GM18870 (cell line): Measurements from ENCODE around the gene ADM2.

Experiments
- ATAC-seq: cut with Tn5 transposase; IDR thresholded peaks from one replicate; pipeline ENCODE4 v1.9.1; 2021; ENCODE audit warnings: moderate library complexity; ENCODE audit not compliant: unreplicated experiment

The ADM2 gene

DNA sequence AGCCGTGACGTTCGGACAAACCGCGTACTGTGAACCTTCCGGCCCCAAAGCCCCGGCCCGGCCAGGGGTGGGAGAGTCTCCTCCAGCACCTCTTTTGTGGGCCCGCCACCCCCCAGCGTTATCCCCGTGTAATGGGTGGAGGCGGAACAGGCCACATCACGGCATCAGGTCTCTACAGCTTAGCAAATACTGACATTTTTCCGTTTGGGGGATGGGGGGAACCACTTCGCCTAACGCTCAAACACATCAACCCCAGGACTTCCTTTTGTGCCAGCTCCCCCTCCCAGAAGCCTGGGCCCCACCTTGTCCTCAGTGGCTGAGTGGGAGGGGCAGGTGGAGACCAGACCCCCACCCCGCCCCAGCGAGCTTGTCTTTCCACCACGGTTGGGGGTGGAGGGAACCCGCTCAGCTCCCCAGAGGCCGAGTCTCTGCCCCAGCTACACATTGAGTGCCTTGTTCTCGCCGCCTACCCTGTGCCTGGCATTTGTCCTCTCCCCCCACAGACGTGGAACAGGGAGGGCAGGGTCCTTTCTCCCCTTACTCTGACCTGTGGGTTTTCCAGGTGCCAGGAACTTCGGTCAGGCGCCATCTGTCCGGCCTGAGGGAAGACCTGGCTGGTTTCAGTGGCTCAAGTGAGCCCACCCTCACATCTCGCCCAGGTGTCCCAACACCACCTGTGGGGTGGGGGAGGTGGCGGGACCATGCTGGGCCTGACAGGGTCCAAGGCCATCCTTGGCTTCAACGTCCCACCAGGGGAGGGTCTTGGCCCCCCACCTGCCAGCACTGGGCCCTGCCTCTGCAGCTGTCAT lies 36.1 kb upstream of the ADM2 start:
- ATAC-seq = no peak

DNA sequence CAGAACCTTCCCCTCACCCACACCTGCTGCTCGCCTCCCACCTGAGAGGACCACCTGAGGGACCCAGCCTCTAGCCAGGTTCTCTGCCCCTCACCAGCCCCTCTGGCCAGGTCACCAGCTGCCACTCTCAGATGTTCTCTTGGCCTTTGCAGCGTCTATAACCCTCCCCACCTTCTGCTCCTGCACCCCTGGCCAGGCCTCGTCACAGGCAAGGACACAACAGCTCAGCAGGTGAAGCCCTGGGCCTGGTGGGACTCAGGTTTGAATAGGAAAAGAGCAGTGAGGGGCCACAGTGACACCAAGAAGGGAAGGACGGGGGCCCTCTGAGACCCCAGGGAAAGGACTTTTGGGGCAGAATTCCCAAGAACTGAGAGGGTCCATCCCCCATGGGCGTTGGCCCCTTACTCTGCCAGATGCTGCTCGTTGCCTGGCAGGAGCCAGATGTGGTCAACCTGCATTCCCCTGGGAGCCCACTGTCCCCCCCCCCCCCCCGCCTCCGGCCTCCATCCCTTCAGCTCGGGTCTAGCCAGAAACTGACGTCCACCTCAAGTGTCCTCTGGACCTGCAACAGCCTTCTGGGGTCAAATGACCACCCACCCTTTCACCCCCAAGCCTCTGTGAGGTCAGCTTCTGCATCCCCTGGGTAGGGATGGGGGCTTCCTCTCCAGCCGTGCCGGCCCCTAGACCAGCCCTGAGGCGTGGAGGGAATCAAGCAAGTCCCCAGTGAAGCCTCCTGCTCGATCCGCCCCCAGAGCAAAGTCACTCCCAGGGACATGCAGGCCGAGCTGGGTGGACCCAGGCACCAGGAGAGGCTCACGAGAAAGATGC lies 35.2 kb upstream of the ADM2 start:
- no peak for ATAC-seq

DNA sequence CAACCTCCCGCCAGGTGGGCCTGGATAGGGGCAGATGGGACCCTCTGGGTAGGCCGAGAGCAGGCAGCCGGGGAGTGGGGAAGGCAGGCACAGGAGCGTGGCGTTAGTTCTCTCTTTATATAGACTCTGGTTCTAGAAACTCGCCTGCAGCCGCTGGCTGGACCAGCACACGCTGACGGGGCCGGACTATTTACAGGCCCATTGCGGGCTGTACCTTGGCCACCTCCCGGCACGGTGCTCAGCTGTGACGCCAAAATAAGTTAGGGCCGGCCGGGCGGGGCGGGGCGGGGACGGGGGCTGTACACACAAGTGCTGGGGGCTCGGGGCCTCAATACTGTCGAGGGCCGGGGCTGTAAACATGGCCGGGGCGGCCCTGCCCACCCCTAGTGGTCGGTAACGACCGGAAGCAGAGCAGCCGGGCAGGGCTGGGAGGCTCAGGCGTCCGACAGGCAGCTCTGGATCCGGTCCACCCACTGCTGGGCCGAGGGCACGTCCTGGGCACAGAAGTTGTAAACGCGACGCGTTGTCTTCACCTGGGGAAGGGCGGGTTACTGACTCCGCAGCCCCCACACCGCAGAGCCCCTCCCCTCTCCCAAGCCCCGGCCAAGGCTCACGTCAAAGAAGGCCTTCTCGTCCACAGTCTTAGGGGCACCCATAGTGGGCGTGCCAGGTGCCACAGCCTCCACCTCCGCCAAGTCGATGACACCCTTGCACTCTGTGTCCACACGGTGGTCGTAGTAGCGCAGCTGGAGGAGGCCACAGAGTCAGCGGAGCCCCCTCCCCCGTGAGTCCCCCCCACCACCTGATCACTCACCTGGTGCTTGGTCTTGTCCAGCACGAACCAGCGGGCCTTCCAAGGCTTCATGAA lies 34.4 kb upstream of the ADM2 start:
- ATAC-seq = no peak

DNA sequence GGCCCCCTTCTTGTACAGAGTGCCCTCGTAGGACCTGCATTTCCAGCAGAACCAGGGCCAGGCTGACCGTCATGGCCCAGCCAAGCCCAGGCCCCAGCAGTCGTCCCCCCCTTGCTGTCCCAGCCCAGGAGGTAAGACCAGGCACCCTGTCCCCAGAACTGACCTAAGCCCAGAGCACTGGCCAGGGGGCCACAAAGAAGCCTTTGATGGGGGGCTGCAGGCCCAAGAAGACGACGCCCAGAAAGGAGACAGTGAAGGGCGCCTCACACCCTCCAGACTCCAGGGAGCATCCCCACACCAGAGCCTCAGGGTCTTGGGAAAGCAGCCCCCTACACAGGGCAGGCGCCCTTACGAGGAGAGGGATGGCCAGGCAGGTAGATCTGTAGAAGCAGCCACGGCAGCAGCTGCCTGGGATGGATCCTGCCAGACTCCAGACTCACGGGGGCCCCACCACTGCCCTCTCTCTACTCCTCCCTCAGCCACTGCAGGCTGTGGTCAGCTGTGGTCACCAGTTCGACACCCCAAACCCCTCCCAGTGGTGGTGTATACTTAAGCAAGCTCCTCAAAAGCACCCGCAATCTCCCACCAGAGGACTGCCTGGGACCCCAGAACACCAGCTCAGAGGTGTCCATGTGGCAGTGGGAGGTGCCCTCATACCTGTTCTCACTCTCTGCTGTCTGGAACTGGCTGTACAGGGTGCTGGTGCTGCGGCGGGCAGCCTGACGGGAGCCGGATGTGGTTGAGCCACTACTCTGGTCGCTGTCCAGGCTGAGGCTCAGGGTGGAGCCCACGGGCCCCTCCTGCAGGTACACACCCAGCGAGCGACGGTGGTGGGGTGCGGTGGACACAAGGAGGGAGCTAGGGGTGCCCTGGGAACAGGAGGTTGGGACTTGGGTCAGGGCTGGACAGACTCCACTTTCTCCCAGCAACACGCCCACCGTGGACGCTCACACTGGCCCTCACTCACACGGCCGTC lies 33.5 kb upstream of the ADM2 start:
- ATAC-seq = no peak

DNA sequence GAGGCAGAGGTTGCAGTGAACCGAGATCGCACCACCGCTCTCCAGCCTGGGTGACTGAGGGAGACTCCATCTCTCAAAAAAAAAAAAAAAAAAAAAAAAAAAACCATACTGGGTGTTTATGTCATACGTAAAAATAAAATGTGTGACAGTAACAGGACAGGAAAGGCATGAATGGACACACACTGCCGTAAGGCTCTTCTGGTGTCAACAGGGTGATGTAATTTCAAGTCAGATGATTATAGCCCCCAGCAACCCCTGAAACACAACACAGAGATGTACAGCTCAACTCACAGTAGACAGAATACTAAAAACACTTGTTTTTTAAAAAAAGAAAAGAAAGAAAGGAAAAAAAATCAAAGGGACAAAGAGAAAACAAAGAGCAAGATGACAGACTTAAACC lies 28.7 kb upstream of the ADM2 start:
- ATAC-seq = no peak

DNA sequence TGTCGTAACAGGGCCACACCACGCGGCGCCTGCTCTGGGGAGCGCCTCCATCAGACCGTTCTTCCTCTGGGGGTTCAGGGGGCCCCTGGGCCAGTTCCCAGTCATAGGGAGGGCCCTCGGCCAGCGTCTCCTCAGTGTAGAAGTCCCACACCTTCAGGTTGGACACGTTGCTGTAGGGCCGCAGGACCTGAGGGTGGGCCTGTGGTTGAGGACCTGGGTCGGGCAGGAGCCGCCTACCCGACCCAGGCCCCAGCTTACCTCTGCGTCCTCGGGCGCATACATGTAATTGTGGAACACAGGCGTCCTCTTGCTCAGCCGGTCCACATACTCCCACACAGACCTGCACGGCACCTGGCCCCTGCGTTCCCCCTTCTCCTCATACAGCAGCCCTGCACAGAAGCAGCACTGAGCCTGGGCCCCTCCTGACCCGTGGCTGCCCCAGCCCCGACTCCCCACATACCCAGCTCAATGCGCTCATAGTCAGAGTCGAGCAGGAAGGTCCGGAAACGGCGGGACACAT lies 26.7 kb upstream of the ADM2 start:
- ATAC-seq = no peak

DNA sequence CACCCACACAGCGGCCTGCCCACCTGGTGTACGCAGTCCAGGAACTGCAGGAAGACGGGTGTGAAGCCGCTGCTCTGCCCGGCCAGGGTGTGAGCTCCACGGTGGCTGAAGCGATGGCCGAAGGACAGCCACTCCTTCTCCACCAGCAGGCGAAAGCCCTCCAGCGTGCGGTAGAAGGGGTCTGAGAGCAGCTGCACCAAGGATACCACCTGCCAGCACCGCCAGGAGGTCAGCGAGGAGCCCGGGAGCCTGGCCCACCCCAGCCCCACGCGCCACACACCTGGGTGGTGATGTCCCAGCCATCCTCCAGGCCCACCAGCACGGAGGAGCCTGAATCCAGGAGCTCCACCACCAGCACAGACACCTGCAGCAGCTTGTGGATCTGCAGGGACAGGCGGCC lies 26.1 kb upstream of the ADM2 start:
- no peak for ATAC-seq

DNA sequence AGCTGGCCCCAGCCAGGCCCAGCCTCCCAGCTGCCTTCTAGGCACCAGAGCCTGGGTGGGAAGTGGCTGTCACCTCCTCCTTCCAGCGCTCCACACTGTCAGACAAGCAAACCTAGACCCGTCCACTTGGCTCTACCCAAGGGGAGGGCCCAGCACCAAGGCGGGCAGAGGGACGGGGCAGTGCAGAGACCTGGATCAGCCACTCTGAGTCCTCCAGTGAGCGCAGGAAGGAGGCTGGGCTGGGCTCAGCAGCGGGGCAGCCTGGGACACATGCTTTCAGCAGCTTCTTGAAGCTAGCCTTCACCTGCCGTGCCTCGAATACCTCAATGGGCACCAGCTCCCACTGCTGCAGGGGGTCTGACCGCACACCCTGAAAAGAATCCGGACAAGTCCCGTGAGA lies 25.3 kb upstream of the ADM2 start:
- ATAC-seq = no peak

DNA sequence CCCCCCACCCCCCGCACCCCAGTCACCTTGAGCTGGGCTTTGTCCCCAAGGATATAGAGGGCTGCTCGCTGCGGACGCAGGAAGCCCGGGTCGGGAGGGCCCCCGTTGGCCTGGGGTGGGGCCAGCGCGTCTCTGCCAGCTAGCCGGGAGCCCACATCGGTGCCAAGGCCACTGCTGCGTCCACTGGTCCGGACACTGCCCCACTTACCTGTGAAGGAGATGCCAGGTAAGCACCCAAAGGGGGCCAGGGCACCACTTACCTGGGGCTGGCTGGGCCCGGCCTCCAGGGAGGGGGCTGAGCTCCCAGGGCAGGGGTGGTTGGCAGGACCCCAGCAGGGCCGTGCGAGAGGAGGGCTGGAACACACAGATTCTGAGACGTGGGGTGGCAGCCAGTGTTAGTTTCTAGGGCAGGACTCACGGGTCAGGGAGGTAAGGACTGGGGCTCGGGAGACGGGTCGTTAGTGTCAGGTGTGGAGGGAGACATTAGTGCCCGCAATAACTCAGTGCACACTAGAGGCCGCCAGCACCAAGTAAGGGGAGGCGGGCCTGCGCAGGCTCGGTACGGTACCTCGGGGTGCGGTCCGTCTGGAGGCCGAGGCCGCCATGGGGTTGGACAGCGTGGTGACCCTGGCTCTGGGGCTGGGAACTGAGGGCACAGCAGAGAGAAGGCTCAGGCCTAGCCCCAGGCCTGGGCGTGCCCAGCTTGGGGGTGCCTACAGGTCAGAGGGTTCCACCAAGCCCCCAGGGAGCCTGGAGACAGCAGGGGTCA lies 24.7 kb upstream of the ADM2 start:
- no peak for ATAC-seq

DNA sequence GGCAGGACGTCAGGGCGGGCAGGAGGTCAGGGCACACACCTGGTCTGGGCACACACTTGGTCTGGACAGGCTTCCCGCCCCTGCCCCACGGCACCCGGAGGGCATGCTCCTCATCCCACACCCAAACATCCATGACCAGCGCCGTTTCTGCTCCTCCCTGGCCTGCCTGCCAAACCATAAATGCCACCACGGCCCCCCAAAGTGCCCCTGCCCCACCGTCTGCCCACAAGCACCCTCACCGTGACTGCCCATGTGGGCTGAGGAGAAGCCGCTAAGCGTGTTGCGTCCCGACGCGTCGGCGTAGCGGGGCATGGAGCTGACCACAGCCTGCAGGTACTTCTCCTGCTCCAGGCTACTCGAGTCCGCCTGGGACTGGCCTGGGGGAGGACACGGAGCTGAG lies 22.3 kb upstream of the ADM2 start:
- ATAC-seq = no peak

DNA sequence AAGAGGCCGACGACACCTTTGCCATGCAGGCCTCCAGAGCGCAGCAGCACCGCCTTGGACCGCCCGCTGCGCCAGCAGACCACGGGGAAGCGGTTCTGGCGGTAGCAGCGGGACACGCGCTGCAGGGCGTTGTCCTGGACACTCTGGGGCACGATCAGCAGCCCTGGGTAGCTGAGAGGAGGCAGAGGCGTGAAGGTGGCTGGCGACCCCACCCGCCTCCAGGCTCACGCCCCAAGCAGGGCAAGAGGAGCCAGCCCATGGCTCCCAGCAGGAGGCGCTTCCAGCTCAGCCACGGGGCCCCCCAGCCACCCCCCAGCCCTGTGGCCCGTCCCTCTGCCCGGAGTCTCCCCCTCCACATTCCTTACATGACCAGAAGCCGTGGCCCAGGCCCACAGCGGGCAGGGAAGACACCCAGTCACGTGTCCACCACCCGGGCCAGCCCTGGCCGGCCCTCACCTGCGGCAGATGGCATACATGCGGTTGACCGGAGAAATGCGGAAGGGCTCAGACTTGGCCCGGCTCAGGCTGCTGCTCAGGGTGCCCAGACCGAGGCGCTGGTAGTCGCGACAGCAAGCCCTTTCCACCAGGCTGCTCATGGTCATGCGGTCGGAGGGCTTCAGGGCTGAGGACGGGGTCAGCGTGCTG lies 21.7 kb upstream of the ADM2 start:
- no peak for ATAC-seq

DNA sequence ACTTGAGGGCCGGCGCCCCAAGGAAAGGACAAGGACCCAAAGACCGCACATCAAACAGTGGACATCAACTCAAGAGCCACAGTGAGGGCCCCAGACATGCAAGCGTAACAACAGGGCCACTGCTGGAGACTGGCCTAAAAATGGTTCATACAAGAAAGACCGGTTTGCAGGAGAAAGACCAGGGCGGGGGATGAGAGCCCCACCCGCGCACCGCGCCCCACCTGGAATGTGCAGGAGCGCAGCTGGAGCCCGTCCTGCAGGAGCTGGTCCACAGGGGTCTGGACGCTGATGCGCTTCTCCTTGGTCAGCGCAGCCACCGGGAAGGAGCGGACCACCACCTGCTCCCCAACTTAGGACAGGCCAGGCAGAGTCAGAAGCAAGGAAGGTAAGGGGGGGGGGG lies 20.4 kb upstream of the ADM2 start:
- no peak for ATAC-seq

DNA sequence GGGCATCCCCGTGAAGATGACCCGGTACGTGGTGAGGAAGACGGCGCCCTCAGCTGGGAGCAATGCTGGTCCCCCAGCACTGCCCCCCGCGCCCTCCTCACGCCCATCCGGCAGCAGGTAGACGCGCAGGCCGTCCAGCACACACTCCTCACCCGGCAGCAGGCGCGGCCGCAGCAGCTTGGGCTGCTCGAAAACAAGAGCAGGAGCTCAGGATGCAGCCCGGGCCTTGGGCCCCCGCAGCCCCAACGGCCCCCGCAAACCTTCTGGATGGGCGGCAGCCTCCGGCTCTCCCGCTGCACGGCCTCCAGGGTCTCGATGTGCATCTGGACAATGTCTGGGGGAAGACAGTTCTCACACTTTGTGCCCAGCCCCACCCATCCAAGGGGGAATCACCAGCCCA lies 19.8 kb upstream of the ADM2 start:
- ATAC-seq = no peak

DNA sequence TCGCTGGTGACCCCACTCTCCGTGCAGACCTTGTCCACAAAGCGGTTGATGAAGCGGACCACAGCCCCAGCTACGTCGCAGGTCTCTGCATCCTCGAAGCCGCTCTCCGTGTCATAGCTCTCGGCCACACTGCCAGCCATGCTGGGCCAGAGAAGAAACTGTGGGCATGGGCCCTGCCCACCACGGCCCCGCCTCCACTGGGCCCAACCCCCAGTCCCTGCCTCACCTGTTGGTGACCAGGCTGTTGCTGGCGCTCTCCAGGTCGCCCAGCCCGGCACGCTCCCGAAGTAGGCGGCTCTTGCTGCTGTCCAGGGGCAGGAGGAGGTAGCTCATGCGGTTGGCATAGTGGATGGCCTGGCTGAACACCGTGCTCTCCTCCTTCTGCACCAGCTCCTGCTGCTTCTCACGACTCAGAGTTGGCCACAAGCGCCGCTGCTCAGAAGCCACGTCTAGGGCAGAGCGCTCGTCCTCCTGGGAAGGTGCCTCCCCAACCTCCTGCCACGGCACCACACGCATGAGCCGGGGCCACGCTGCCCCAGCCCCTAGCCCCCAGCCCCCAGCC lies 19.3 kb upstream of the ADM2 start:
- no peak for ATAC-seq

DNA sequence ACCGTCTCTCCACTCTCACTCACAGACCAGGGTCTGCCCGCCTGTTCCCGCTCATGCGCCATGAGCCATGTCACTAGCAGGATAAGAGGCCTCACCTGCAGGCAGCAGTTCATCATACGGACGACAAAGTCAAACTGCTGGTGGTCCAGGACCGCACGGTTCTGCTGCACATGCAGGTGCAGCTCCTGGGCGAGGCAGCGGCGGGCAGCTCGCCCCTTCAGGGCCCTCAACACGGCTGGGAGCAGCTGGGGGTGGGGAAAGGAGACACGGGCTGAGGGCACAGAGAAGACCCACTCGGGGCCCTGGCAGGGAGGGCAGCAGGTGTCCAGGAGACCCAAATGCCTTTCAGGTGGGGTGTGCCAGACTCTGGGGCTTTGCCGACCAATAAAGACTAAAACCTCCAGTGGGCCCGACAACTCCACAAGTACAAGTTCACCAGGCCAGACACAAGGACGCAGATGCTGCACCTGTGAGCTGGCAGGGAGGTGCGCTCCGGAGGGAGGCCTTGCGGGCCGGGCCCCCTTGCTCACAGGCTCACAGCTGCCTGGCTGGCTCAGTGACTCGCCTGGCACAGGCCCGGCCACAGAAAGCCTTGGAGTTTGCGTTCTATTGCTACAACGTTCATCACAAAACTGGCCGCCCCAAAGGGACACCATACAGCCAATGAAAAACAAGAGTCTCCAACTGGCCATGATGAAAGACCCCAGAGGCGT lies 18.0 kb upstream of the ADM2 start:
- ATAC-seq = no peak

DNA sequence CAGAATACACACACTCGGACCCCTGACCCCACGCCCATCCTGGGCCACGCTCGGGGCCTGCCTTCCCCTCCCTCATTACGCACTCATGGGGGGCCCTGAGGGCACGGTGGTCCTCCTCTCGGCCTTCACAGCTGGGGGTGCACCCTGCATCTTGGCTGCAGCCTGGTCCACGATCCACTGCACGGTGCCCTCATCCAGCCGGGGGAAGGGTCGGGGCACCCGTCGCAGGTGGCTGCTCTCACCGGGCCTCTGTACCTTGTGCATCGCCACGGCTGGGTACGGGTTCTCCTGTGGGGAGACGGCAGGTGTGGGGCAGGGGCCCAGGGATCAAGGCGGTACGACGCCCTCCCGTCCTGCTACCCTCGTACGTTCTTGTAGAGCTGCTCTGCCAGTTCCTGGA lies 16.9 kb upstream of the ADM2 start:
- no peak for ATAC-seq

DNA sequence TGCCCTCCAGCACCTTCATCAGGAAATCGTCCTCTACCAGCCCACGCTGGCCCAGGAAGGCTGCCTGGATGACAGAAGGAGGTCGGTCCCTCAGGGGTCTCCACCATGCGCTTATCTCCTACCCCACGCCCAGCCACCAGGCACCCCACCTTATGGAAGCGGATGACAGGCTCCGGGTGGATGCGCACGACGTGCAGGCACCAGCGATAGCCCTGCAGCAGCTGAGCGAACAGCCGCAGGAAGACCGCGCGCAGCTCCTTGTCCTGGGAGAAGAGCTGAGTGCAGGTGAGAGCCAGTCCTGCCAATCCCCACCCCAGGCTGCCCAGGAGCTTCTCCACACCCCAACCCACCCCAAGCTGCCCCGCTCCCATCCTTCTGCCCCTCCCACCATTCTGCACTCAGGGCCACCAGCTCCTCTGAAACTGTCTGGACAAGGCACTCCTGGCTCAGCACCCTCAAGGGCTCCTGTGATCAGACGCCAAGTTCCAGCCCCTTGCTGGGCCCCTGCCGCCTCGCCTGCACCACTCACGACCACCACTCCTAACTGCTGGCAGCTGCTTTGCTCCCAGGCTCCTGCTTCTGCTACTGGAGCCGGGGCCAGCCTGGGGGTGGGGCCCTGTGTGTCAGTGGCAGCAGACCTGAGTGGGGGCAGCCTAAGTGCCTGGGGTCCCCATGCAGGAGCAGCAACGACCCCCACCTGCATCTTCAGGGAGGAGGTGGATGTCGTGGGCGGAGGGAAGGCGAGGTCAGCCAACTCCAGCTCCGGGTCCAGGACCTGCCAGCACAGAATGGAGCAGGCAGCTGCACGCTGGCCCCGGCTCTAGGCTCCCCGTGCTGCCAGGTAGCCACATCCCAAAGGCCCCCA lies 16.0 kb upstream of the ADM2 start:
- ATAC-seq = no peak
